Trophoblast cell (in vitro differentiated cells and primary cell): ENCODE data around the gene XRRA1.

Experiments
- DNase-seq, 2 donors: peaks; one replicate each; pipeline ENCODE4 v3.0.0-alpha.2; 2016
- H2AFZ ChIP-seq: 2 replicates; pipeline ENCODE4 v1.6.1; 2013; ENCODE audit warnings: low read length, moderate library complexity, mild to moderate bottlenecking; ENCODE audit not compliant: insufficient read depth, poor library complexity
- H2AK5ac ChIP-seq: 2 replicates; pipeline ENCODE4 v1.6.1; 2013; ENCODE audit warnings: mild to moderate bottlenecking, low read length
- H2BK120ac ChIP-seq: 2 replicates; pipeline ENCODE4 v1.6.1; 2013; ENCODE audit warnings: low read length, mild to moderate bottlenecking, moderate library complexity; ENCODE audit not compliant: insufficient read depth, poor library complexity
- H2BK12ac ChIP-seq: 2 replicates; pipeline ENCODE4 v1.6.1; 2013; ENCODE audit warnings: mild to moderate bottlenecking, low read length, moderate library complexity
- H2BK5ac ChIP-seq: 2 replicates; pipeline ENCODE4 v1.6.1; 2013; ENCODE audit warnings: low read length, low read depth, moderate library complexity, mild to moderate bottlenecking; ENCODE audit not compliant: poor library complexity
- H3K14ac ChIP-seq: 2 replicates; pipeline ENCODE4 v1.6.1; 2013; ENCODE audit warnings: mild to moderate bottlenecking, low read length
- H3K18ac ChIP-seq: 2 replicates; pipeline ENCODE4 v1.6.1; 2013; ENCODE audit warnings: mild to moderate bottlenecking, low read length
- H3K23ac ChIP-seq: 2 replicates; pipeline ENCODE4 v1.6.1; 2013; ENCODE audit warnings: low read length
- H3K27ac ChIP-seq: 2 replicates; pipeline ENCODE4 v1.5.1; 2013; ENCODE audit warnings: low read depth, mild to moderate bottlenecking, inconsistent platforms, low read length, moderate library complexity
- H3K27me3 ChIP-seq: 2 replicates; pipeline ENCODE4 v1.6.1; 2013; ENCODE audit warnings: inconsistent platforms, mild to moderate bottlenecking, low read length, moderate library complexity; ENCODE audit not compliant: insufficient read depth
- H3K36me3 ChIP-seq, 2 experiments: 1 replicate in 1 of 2; 2 replicates in 1 of 2; pipeline ENCODE4 v1.6.1; 2013; ENCODE audit warnings: low read length in 2 of 2, mild to moderate bottlenecking in 2 of 2, moderate library complexity in 1 of 2; ENCODE audit not compliant: insufficient read depth in 2 of 2, control insufficient read depth in 1 of 2
- H3K4ac ChIP-seq: 2 replicates; pipeline ENCODE4 v1.6.1; 2013; ENCODE audit warnings: low read depth, mild to moderate bottlenecking, low read length, moderate library complexity
- H3K4me1 ChIP-seq, 2 experiments: 1 replicate in 1 of 2; 2 replicates in 1 of 2; pipeline ENCODE4 v1.6.1; 2013; ENCODE audit warnings: low read length in 2 of 2, mild to moderate bottlenecking in 2 of 2, moderate library complexity in 1 of 2; ENCODE audit not compliant: insufficient read depth in 2 of 2, control insufficient read depth in 1 of 2
- H3K4me2 ChIP-seq: 2 replicates; pipeline ENCODE4 v1.6.1; 2013; ENCODE audit warnings: inconsistent platforms, mild to moderate bottlenecking, low read length, moderate library complexity
- H3K4me3 ChIP-seq: 2 replicates; pipeline ENCODE4 v1.5.1; 2013; ENCODE audit warnings: mild to moderate bottlenecking, low read depth, low read length, inconsistent platforms
- H3K79me1 ChIP-seq: one replicate; pipeline ENCODE4 v1.6.1; 2013; ENCODE audit warnings: low read length
- H3K79me2 ChIP-seq: 2 replicates; pipeline ENCODE4 v1.6.1; 2013; ENCODE audit warnings: low read length, mild to moderate bottlenecking; ENCODE audit not compliant: control insufficient read depth, insufficient read depth, poor library complexity
- H3K9ac ChIP-seq: 2 replicates; pipeline ENCODE4 v1.6.1; 2013; ENCODE audit warnings: mild to moderate bottlenecking, low read length
- H3K9me3 ChIP-seq: 2 replicates; pipeline ENCODE4 v1.6.1; 2013; ENCODE audit warnings: low read depth, mild to moderate bottlenecking, control low read depth, inconsistent platforms, low read length; ENCODE audit not compliant: insufficient read depth
- H4K12ac ChIP-seq: 2 replicates; pipeline ENCODE4 v1.6.1; 2013; ENCODE audit warnings: low read depth, mild to moderate bottlenecking, low read length, moderate library complexity
- H4K8ac ChIP-seq: 2 replicates; pipeline ENCODE4 v1.6.1; 2013; ENCODE audit warnings: low read depth, mild to moderate bottlenecking, low read length, moderate library complexity
- H4K91ac ChIP-seq: one replicate; pipeline ENCODE4 v1.6.1; 2013; ENCODE audit warnings: low read depth, mild to moderate bottlenecking, low read length, moderate library complexity
- WGBS: extraction: QIAGEN DNeasy Blood & Tissue Kit; methylation state at CpG from one replicate; pipeline ENCODE4 v1.1.7; 2013; ENCODE audit warnings: missing lambda C conversion rate; ENCODE audit not compliant: insufficient read length, insufficient coverage; ENCODE audit errors: extremely low coverage; 5-methylcytosine and 5-hydroxymethylcytosine counted together

XRRA1 gene

GRCh38 chr11:74925281-74925680, 23.6 kb downstream of the XRRA1 start:
- DNase-seq = no peak
- H3K79me1 ChIP-seq = no peaks in the 10 kb centered on the region
- H4K8ac ChIP-seq = no peak overlapping the region
- no peak overlapping the region for H4K12ac ChIP-seq
- no peak overlapping the region for H4K91ac ChIP-seq
- H3K4me3 ChIP-seq = no peak overlapping the region
- no peaks in the 10 kb centered on the region for H3K27me3 ChIP-seq
- H3K9ac ChIP-seq = no peak overlapping the region
- H2AK5ac ChIP-seq = no peak overlapping the region
- H2BK12ac ChIP-seq = no peak overlapping the region
- H2AFZ ChIP-seq = no peak overlapping the region
- WGBS = no CpG with 5 or more reads among the region's 4 CpGs
- no peak overlapping the region for H3K23ac ChIP-seq
- no peak overlapping the region for H3K14ac ChIP-seq
- H3K9me3 ChIP-seq = no peaks in the 10 kb centered on the region
- no peak overlapping the region for H3K4ac ChIP-seq
- no peak overlapping the region for H3K18ac ChIP-seq
- H3K4me1 ChIP-seq = no peaks in the 10 kb centered on the region
- no peak overlapping the region for H3K4me2 ChIP-seq
- H3K79me2 ChIP-seq = no peaks in the 10 kb centered on the region
- no peaks in the 10 kb centered on the region for H3K36me3 ChIP-seq
- no peak overlapping the region for H2BK120ac ChIP-seq
- H2BK5ac ChIP-seq = no peak overlapping the region
- H3K27ac ChIP-seq = no peak overlapping the region

- no peaks in the 10 kb centered on the region for H3K27me3 ChIP-seq
- H4K91ac ChIP-seq = no peak overlapping the region
- no peak overlapping the region for H2AK5ac ChIP-seq
- no peak overlapping the region for H2BK5ac ChIP-seq
- no peaks in the 10 kb centered on the region for H3K79me2 ChIP-seq
- H3K18ac ChIP-seq = no peak overlapping the region
- no peak overlapping the region for H3K4me2 ChIP-seq
- no peak overlapping the region for H3K9ac ChIP-seq
- no peaks in the 10 kb centered on the region for H3K4me1 ChIP-seq
- no peaks in the 10 kb centered on the region for H3K79me1 ChIP-seq
- H3K9me3 ChIP-seq = no peaks in the 10 kb centered on the region
- no peak overlapping the region for H3K4me3 ChIP-seq
- no peak overlapping the region for H3K23ac ChIP-seq
- no peak overlapping the region for H4K12ac ChIP-seq
- no peak overlapping the region for H2BK120ac ChIP-seq
- no peak overlapping the region for H3K14ac ChIP-seq
- no peak overlapping the region for H3K4ac ChIP-seq
- no peak overlapping the region for H4K8ac ChIP-seq
- peaks cover 0 to 2% of the 10 kb centered on the region in 2 experiments for H3K36me3 ChIP-seq
- no peak overlapping the region for H2AFZ ChIP-seq
- DNase-seq = no peak
- H2BK12ac ChIP-seq = no peak overlapping the region
- H3K27ac ChIP-seq = no peak overlapping the region
Measured at GRCh38 chr11:74923125-74923524, 25.8 kb downstream of the XRRA1 start.

- H2BK12ac ChIP-seq = no peak overlapping the region
- no peaks in the 10 kb centered on the region for H3K9me3 ChIP-seq
- H3K4me2 ChIP-seq = no peak overlapping the region
- no peak overlapping the region for H4K12ac ChIP-seq
- H3K18ac ChIP-seq = no peak overlapping the region
- H2AFZ ChIP-seq = no peak overlapping the region
- H3K23ac ChIP-seq = no peak overlapping the region
- no peak overlapping the region for H3K9ac ChIP-seq
- H3K4me3 ChIP-seq = no peak overlapping the region
- H3K14ac ChIP-seq = no peak overlapping the region
- H3K27ac ChIP-seq = no peak overlapping the region
- no peak overlapping the region for H3K4ac ChIP-seq
- H2BK120ac ChIP-seq = no peak overlapping the region
- WGBS = no CpG with 5 or more reads among the region's 4 CpGs
- no peaks in the 10 kb centered on the region for H3K36me3 ChIP-seq
- no peak overlapping the region for H2BK5ac ChIP-seq
- no peaks in the 10 kb centered on the region for H3K4me1 ChIP-seq
- H2AK5ac ChIP-seq = no peak overlapping the region
- DNase-seq = no peak
- H3K27me3 ChIP-seq = no peaks in the 10 kb centered on the region
- no peak overlapping the region for H4K91ac ChIP-seq
- no peaks in the 10 kb centered on the region for H3K79me2 ChIP-seq
- no peak overlapping the region for H4K8ac ChIP-seq
- H3K79me1 ChIP-seq = no peaks in the 10 kb centered on the region
Measured at GRCh38 chr11:74909812-74910211, 39.1 kb downstream of the XRRA1 start.

GRCh38 chr11:74909385-74909784, 39.5 kb downstream of the XRRA1 start:
- Histone ChIP-seq H3K79me2 (no peaks in the 10 kb centered on the region), H3K23ac (no peak overlapping the region), H2AFZ (no peak overlapping the region), H3K4me3 (no peak overlapping the region), H3K79me1 (no peaks in the 10 kb centered on the region), H4K91ac (no peak overlapping the region), H3K36me3 (no peaks in the 10 kb centered on the region), H3K9me3 (no peaks in the 10 kb centered on the region), H2BK120ac (no peak overlapping the region), H2AK5ac (no peak overlapping the region), H3K14ac (no peak overlapping the region), H4K8ac (no peak overlapping the region), H3K4me1 (no peaks in the 10 kb centered on the region), H3K27ac (no peak overlapping the region), H3K9ac (no peak overlapping the region), H3K18ac (no peak overlapping the region), H3K27me3 (no peaks in the 10 kb centered on the region), H2BK12ac (no peak overlapping the region), H3K4ac (no peak overlapping the region), H3K4me2 (no peak overlapping the region), H4K12ac (no peak overlapping the region), H2BK5ac (no peak overlapping the region)
- no peak for DNase-seq
- WGBS = no CpG with 5 or more reads among the region's 4 CpGs
